ENCODE data around the gene COL12A1. TPM values are rescaled to one million over a fixed set of nuclear protein-coding genes. Genes with fewer than 3 reads are reported as not detected.

Gene COL12A1
- total RNA-seq, 1 donor, result 1,591 TPM

- Histone ChIP-seq H3K27me3 (ENCODE audit: insufficient read depth, low read length) (no peaks in the 10 kb centered on the region), H3K4me2 (ENCODE audit: insufficient read depth, low read length) (no peak overlapping the region), H3K79me2 (ENCODE audit: insufficient read depth, low read length) (no peaks in the 10 kb centered on the region), H3K27ac (ENCODE audit: low read depth, low read length) (peak overlapping the region; percentile 48), H2AFZ (ENCODE audit: low read length) (no peak overlapping the region), H3K4me3 (ENCODE audit: insufficient read depth, low read length) (no peak overlapping the region), H3K9me3 (ENCODE audit: low read depth, low read length) (no peaks in the 10 kb centered on the region), H3K36me3 (ENCODE audit: insufficient read depth, low read length) (peaks cover 91% of the 10 kb centered on the region), H4K20me1 (ENCODE audit: insufficient read depth, low read length) (no peaks in the 10 kb centered on the region), H3K4me1 (ENCODE audit: insufficient read depth, low read length) (peaks cover 50% of the 10 kb centered on the region)
- DNase-seq (ENCODE audit: insufficient read length, low spot score, missing footprints), result no peak
- TF ChIP-seq, protein P1, sequence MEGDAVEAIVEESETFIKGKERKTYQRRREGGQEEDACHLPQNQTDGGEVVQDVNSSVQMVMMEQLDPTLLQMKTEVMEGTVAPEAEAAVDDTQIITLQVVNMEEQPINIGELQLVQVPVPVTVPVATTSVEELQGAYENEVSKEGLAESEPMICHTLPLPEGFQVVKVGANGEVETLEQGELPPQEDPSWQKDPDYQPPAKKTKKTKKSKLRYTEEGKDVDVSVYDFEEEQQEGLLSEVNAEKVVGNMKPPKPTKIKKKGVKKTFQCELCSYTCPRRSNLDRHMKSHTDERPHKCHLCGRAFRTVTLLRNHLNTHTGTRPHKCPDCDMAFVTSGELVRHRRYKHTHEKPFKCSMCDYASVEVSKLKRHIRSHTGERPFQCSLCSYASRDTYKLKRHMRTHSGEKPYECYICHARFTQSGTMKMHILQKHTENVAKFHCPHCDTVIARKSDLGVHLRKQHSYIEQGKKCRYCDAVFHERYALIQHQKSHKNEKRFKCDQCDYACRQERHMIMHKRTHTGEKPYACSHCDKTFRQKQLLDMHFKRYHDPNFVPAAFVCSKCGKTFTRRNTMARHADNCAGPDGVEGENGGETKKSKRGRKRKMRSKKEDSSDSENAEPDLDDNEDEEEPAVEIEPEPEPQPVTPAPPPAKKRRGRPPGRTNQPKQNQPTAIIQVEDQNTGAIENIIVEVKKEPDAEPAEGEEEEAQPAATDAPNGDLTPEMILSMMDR (IDR thresholded peaks at IDR 0.05; ENCODE audit: extremely low read depth, low read depth, low read length), result no peak
Measured at GRCh38 chr6:75114806-75115205, 91.0 kb downstream of the COL12A1 start.

DNA sequence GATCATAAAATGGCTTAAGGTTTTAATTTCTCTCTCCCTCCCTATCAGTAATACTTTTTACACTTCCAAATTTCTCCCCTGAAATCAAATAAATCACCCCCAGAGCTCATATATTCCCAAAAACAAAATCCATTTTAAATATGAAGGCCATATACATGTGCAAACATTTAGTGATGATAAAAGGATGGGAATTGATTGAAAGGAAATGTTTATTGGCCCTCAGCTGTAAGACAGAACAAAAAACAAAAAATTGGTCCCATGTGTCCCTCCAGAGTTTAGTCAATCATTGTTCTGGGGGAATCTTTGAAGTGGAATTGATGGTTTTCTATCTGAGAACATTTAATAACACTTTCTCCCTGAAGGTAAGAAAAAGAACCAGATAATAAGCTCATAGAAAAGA lies 91.7 kb downstream of the COL12A1 start:
- Histone ChIP-seq H3K79me2 (ENCODE audit: insufficient read depth, low read length) (no peaks in the 10 kb centered on the region), H3K36me3 (ENCODE audit: insufficient read depth, low read length) (peaks cover 90% of the 10 kb centered on the region)

DNA sequence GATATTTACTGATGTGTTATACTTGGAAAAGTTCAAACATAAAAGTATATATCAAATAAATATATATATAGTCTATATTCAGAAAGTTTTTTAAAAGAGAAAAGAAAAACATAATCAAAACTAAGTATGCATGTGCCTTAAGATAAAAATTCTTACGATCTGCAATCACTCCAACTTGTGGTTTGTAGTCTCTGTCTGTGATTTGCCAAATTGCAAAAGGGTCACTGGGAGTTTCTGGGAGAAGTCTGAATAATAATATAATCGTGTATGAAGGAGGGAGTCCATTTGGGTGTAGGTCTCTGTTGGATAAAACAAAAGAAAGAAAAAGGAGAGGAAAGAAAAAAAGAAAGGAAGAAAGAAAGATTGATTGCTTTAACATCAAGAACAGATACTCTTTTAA lies 92.4 kb downstream of the COL12A1 start:
- H3K4me1 ChIP-seq (ENCODE audit: insufficient read depth, low read length), result peaks cover 41% of the 10 kb centered on the region
- no peak overlapping the region for H2AFZ ChIP-seq (ENCODE audit: low read length)
- H3K4me3 ChIP-seq (ENCODE audit: insufficient read depth, low read length), result no peak overlapping the region
- peaks cover 90% of the 10 kb centered on the region for H3K36me3 ChIP-seq (ENCODE audit: insufficient read depth, low read length)
- no peaks in the 10 kb centered on the region for H3K27me3 ChIP-seq (ENCODE audit: insufficient read depth, low read length)
- H3K79me2 ChIP-seq (ENCODE audit: insufficient read depth, low read length), result no peaks in the 10 kb centered on the region
- no peaks in the 10 kb centered on the region for H4K20me1 ChIP-seq (ENCODE audit: insufficient read depth, low read length)
- H3K4me2 ChIP-seq (ENCODE audit: insufficient read depth, low read length), result no peak overlapping the region
- no peak overlapping the region for H3K27ac ChIP-seq (ENCODE audit: low read depth, low read length)
- TF ChIP-seq, protein P1 (IDR thresholded peaks at IDR 0.05; ENCODE audit: extremely low read depth, low read depth, low read length), result no peak
- DNase-seq (ENCODE audit: insufficient read length, low spot score, missing footprints), result no peak
- no peaks in the 10 kb centered on the region for H3K9me3 ChIP-seq (ENCODE audit: low read depth, low read length)

More for the DNA sequence above, 91.7 kb downstream of the COL12A1 start:
- H3K4me2 ChIP-seq (ENCODE audit: insufficient read depth, low read length), result no peak overlapping the region
- H3K4me3 ChIP-seq (ENCODE audit: insufficient read depth, low read length), result no peak overlapping the region
- H3K4me1 ChIP-seq (ENCODE audit: insufficient read depth, low read length), result peaks cover 48% of the 10 kb centered on the region
- H3K27ac ChIP-seq (ENCODE audit: low read depth, low read length), result peak overlapping the region; percentile 12
- no peaks in the 10 kb centered on the region for H3K27me3 ChIP-seq (ENCODE audit: insufficient read depth, low read length)
- no peak overlapping the region for H2AFZ ChIP-seq (ENCODE audit: low read length)
- H4K20me1 ChIP-seq (ENCODE audit: insufficient read depth, low read length), result no peaks in the 10 kb centered on the region
- TF ChIP-seq, protein P1 (IDR thresholded peaks at IDR 0.05; ENCODE audit: extremely low read depth, low read depth, low read length), result no peak
- no peaks in the 10 kb centered on the region for H3K9me3 ChIP-seq (ENCODE audit: low read depth, low read length)
- DNase-seq (ENCODE audit: insufficient read length, low spot score, missing footprints), result no peak

DNA sequence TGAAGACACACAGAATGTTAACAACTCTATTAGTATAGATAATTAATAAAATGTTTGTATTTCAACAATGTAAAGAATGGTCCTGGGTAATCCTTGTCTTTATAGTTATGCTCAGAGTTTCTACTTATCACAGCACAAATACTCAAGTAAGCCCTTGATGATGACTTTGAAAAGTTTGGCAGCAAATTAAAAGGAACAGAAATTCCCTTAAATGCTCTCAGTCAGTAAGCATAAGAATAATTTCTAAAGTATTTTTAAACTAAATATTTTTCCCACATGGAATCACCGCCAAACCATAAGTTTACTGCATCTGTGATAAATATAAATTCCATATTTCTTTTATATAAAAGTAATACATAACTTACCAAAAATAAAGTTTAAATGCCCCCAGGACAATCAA lies 96.1 kb downstream of the COL12A1 start:
- no peak for DNase-seq (ENCODE audit: insufficient read length, low spot score, missing footprints)
- Histone ChIP-seq H3K27me3 (ENCODE audit: insufficient read depth, low read length) (no peaks in the 10 kb centered on the region), H3K4me3 (ENCODE audit: insufficient read depth, low read length) (no peak overlapping the region), H3K36me3 (ENCODE audit: insufficient read depth, low read length) (peaks cover 90% of the 10 kb centered on the region), H3K9me3 (ENCODE audit: low read depth, low read length) (no peaks in the 10 kb centered on the region), H2AFZ (ENCODE audit: low read length) (no peak overlapping the region), H4K20me1 (ENCODE audit: insufficient read depth, low read length) (no peaks in the 10 kb centered on the region), H3K4me1 (ENCODE audit: insufficient read depth, low read length) (peaks cover 9% of the 10 kb centered on the region), H3K4me2 (ENCODE audit: insufficient read depth, low read length) (no peak overlapping the region), H3K27ac (ENCODE audit: low read depth, low read length) (peak overlapping the region; percentile 19), H3K79me2 (ENCODE audit: insufficient read depth, low read length) (no peaks in the 10 kb centered on the region)
- TF ChIP-seq, protein P1 (IDR thresholded peaks at IDR 0.05; ENCODE audit: extremely low read depth, low read depth, low read length), result no peak
